ENCODE results near the gene PDS5A.
"Not testable (repeated sequence)": the region's sequence is repeated elsewhere in the genome, so short reads cannot be mapped to it uniquely, and the experiment has no call there.

DNA sequence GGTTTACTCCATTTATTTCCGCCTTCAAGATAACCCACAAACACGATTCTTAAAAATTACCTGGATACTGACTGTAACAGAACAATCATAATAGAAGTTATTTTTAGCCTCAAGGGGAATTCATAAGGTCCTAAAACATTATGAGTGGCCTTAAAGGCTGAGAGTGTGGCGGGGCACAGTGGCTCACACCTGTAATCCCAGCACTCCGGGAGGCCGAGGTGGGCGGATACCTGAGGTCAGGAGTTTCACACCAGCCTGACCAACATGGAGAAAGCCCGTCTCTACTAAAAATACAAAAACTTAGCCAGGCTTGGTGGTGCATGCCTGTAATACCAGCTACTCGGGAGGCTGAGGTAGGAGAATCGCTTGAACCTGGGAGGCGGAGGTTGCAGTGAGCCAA, 33.5 kb downstream of the PDS5A start:
- TF ChIP-seq, protein P1, sequence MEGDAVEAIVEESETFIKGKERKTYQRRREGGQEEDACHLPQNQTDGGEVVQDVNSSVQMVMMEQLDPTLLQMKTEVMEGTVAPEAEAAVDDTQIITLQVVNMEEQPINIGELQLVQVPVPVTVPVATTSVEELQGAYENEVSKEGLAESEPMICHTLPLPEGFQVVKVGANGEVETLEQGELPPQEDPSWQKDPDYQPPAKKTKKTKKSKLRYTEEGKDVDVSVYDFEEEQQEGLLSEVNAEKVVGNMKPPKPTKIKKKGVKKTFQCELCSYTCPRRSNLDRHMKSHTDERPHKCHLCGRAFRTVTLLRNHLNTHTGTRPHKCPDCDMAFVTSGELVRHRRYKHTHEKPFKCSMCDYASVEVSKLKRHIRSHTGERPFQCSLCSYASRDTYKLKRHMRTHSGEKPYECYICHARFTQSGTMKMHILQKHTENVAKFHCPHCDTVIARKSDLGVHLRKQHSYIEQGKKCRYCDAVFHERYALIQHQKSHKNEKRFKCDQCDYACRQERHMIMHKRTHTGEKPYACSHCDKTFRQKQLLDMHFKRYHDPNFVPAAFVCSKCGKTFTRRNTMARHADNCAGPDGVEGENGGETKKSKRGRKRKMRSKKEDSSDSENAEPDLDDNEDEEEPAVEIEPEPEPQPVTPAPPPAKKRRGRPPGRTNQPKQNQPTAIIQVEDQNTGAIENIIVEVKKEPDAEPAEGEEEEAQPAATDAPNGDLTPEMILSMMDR (tag by site-specific recombination; IDR thresholded peaks at IDR 0.05), result not testable (repeated sequence)
- TF ChIP-seq SP3 (tag by site-specific recombination; IDR thresholded peaks at IDR 0.05); ZNF133 (tag by site-specific recombination; IDR thresholded peaks at IDR 0.05); ZNF23 (tag by site-specific recombination; IDR thresholded peaks at IDR 0.05; ENCODE audit: borderline replicate concordance); ZNF510 (tag by site-specific recombination; IDR thresholded peaks at IDR 0.05; ENCODE audit: insufficient replicate concordance); ZNF274 (IDR thresholded peaks at IDR 0.05; ENCODE audit: low read length); ZNF274 (tag by site-specific recombination; IDR thresholded peaks at IDR 0.05; ENCODE audit: borderline replicate concordance); KLF9 (tag by site-specific recombination; IDR thresholded peaks at IDR 0.05; ENCODE audit: low read depth); BCL11A (tag by site-specific recombination; IDR thresholded peaks at IDR 0.05; ENCODE audit: low read depth): not testable (repeated sequence)
- TF ChIP-seq, protein P2, sequence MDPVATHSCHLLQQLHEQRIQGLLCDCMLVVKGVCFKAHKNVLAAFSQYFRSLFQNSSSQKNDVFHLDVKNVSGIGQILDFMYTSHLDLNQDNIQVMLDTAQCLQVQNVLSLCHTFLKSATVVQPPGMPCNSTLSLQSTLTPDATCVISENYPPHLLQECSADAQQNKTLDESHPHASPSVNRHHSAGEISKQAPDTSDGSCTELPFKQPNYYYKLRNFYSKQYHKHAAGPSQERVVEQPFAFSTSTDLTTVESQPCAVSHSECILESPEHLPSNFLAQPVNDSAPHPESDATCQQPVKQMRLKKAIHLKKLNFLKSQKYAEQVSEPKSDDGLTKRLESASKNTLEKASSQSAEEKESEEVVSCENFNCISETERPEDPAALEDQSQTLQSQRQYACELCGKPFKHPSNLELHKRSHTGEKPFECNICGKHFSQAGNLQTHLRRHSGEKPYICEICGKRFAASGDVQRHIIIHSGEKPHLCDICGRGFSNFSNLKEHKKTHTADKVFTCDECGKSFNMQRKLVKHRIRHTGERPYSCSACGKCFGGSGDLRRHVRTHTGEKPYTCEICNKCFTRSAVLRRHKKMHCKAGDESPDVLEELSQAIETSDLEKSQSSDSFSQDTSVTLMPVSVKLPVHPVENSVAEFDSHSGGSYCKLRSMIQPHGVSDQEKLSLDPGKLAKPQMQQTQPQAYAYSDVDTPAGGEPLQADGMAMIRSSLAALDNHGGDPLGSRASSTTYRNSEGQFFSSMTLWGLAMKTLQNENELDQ (tag by site-specific recombination; IDR thresholded peaks at IDR 0.05; ENCODE audit: low read depth), result not testable (repeated sequence)
- TF ChIP-seq, protein P3, sequence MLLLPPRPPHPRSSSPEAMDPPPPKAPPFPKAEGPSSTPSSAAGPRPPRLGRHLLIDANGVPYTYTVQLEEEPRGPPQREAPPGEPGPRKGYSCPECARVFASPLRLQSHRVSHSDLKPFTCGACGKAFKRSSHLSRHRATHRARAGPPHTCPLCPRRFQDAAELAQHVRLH (tag by site-specific recombination; IDR thresholded peaks at IDR 0.05), result not testable (repeated sequence)
- TF ChIP-seq, protein P4, sequence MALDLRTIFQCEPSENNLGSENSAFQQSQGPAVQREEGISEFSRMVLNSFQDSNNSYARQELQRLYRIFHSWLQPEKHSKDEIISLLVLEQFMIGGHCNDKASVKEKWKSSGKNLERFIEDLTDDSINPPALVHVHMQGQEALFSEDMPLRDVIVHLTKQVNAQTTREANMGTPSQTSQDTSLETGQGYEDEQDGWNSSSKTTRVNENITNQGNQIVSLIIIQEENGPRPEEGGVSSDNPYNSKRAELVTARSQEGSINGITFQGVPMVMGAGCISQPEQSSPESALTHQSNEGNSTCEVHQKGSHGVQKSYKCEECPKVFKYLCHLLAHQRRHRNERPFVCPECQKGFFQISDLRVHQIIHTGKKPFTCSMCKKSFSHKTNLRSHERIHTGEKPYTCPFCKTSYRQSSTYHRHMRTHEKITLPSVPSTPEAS (tag by site-specific recombination; IDR thresholded peaks at IDR 0.05), result not testable (repeated sequence)
